ENCODE data around the gene BBX.

DNA sequence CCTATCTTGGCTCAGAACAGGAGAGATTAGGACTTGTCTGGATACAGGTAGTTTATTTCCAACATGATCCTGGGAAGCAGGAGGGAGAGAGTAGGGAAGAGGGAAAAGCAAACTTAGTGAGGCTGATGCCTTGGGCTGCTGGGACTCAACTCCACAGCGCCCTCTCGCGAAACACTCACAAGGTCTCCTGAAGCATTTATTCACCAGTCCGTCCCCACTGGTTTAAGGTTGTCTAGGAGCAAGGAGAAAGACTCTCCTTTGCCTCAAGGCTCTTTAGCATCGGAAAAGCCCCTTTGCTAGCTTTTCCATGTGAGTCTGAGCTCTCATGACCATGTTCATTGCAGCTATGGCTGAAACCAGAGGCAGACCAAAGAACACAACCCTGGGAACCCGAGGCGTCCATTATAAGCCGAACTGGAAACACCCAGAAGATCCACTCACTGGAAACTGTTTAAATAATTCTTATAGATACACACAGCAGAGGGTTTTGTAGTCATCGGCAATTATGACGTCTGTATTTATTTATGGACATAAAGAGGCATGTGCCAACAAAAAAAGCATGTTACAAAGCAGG lies 323.6 kb downstream of the BBX start:
- TF ChIP-seq, protein P1, sequence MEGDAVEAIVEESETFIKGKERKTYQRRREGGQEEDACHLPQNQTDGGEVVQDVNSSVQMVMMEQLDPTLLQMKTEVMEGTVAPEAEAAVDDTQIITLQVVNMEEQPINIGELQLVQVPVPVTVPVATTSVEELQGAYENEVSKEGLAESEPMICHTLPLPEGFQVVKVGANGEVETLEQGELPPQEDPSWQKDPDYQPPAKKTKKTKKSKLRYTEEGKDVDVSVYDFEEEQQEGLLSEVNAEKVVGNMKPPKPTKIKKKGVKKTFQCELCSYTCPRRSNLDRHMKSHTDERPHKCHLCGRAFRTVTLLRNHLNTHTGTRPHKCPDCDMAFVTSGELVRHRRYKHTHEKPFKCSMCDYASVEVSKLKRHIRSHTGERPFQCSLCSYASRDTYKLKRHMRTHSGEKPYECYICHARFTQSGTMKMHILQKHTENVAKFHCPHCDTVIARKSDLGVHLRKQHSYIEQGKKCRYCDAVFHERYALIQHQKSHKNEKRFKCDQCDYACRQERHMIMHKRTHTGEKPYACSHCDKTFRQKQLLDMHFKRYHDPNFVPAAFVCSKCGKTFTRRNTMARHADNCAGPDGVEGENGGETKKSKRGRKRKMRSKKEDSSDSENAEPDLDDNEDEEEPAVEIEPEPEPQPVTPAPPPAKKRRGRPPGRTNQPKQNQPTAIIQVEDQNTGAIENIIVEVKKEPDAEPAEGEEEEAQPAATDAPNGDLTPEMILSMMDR (IDR thresholded peaks at IDR 0.05; ENCODE audit: borderline replicate concordance, extremely low read depth, low read length, poor library complexity, severe bottlenecking): no peak
- TF ChIP-seq EZH2 (IDR thresholded peaks at IDR 0.05; ENCODE audit: borderline replicate concordance, low read depth, low read length, severe bottlenecking): no peak

Data from DND-41 (cell line).